ENCODE results near the gene MALRD1.

Gene MALRD1

DNA sequence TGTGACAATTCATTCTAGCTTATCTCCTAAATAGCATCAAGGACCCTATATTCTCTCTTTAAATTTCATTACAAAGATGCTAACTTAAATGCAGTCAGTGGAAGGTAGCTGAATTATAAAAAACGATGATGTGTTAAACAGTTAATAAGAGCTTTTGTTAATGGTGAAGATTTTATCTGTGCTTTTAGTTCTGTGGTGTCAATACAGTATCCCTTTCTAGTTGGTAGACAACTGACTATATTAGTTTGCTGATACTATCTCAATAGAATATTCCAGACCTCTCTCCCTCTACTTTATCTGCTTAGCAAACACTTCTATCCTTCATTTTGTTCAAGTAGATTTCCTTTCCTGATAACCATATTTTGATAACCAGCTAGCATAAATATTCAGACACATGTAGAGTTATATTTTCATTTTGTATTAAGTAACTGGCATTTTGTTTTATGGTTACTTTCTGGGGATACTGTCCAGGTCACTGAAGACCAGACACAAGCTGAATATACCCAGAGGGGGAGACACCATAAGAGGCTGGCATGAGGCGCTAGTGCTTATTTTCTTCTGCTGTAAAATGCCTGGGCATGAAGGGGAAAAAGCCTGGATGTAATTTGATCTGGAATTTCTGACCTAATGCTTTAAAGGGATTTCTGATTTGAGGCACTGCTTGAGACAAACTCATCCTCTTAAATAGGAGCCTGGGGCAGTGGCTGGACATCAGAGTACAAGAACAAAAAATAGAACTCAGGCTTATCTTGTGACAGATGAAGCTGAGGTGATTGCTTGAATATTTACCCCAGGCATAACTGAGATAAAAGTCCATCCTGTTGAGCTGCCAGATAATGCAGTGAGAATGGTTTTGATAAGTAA lies 197.5 kb downstream of the MALRD1 start:
- no peak for DNase-seq

DNA sequence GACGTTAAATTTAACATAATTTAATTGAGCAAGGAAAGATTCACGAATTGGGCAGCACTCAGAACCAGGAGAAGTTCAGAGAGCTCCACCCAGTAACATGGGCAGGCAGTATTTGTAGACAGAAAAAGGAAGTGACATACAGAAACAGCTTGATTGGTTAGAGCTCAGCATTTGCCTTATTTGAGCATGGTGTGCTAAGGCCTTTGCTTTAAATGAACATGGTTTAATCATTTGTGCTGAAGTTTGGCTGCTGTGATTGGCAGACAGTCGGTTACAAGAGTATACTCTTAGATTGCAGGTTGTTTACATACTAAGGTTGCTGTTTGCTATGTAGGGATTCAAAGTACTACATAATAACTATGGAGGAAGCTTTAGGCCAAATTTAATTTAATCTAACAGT lies 199.2 kb downstream of the MALRD1 start:
- no peak for DNase-seq

- no peak for DNase-seq
These were observed 201.9 kb downstream of the MALRD1 start for GRCh38 chr10:19250546-19250945.

GRCh38 chr10:19252531-19252930 lies 203.9 kb downstream of the MALRD1 start:
- no peak for DNase-seq

DNA sequence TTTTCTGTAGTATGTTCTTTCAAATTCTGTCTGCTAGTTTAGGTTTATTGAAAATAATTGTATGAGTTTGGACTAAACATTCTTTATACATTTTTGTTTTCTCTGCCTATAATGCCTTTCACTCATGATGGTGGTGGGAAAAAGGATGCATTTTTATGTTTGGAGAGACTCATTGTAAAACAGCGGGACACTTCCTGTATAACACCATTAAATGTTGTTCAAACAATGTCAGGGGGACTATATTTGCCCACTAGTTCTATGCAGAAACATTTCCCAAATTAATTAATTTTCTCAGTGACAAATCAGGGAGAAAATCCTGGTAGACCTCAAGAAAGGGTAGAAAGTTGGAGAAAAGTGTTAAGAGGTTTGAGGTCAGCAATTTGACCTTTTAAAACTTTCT lies 207.7 kb downstream of the MALRD1 start:
- DNase-seq, result no peak

- DNase-seq, result no peak
These were observed 214.7 kb downstream of the MALRD1 start for GRCh38 chr10:19263262-19263661.

- DNase-seq, result no peak
These were observed 234.7 kb downstream of the MALRD1 start for GRCh38 chr10:19283285-19283684.

DNA sequence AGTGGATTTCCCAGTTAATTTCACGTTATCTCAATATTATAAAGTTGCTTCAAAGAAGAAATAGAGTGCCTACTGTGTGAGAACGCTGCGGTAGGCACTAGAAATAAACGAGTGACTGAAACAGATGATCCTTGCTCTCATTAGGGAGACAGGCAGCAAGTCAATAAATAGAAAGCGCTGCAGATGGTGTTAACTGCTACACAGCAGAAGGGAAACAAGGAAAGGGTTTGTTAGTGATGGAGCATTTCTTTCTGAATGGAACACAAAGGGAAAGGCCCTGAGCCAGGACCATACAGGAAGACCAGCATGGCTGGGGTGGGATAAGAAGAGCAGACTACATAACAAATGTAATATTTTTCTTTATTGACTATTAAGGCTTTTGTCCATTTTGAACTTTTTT lies 235.2 kb downstream of the MALRD1 start:
- no peak for DNase-seq

DNA sequence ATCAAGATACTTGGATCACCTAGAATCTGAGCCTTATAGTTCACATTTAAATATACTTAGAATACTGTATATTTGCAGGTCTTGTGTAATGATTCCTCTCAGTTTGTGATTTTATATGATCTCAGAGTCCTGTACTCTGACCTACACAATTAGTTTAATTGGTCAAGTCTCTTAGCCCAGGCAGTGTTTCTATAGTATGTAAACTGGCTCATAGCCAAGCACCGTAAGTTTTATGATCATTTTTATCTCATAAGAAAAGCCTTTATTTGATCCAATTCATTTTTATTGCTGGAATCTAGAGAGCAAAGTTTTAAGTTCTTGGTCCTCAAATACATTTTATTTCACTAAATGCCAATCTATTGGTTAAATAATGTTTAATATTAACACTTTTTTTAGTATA lies 242.2 kb downstream of the MALRD1 start:
- DNase-seq, result no peak

DNA sequence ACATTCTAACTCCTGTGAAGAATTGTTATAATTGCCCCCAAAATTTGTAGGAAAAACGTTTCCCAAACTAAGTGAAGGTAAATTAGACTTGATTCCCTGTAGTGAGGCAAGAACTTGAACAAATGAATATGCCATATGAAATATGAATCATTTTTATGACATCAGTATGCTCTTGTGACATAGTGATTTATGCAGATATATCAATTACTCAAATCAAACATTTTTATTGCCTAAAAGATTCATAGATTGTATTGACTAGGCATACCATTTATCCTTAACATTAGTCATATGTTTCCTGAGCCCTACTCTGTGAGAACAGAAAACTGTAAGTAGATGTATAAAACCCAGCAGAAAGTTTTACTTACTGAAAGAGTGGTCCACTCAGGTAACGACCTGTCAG lies 245.6 kb downstream of the MALRD1 start:
- DNase-seq, result no peak

DNA sequence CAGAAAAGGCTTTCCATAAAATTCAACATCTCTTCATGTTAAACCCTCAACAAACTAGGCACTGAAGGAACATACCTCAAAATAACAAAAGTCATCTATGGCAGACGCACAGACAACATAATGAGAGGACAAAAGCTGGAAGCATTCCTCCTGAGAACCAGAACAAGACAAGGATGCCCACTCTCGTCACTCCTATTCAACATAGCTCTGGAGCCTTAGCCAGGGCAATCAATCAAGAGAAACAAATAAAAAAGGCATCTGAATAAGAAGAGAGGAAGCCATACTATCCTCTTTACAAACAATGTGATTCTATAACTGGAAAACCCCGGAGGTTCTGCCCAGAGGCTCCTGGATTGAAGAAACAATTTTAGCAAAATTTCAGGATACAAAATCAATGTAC lies 251.0 kb downstream of the MALRD1 start:
- no peak for DNase-seq

DNA sequence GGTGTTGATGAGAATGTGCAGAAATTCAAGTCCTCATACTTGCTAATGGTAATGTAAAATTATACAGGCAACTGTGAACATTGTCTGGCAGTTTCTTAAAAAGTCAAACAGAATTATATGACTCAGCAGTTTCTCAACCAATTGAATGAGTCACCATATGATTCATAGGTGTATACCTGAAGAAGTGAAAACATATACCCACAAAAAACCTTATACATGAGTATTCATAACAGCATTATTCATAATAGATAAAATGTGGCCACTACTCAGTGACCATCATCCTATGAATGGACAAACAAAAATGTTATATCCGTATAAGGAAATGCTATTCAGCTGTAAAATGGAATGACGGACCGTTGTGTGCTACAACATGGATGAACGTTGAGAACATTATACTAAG lies 253.5 kb downstream of the MALRD1 start:
- no peak for DNase-seq

- no peak for DNase-seq
These were observed 261.5 kb downstream of the MALRD1 start for GRCh38 chr10:19310066-19310465.

DNA sequence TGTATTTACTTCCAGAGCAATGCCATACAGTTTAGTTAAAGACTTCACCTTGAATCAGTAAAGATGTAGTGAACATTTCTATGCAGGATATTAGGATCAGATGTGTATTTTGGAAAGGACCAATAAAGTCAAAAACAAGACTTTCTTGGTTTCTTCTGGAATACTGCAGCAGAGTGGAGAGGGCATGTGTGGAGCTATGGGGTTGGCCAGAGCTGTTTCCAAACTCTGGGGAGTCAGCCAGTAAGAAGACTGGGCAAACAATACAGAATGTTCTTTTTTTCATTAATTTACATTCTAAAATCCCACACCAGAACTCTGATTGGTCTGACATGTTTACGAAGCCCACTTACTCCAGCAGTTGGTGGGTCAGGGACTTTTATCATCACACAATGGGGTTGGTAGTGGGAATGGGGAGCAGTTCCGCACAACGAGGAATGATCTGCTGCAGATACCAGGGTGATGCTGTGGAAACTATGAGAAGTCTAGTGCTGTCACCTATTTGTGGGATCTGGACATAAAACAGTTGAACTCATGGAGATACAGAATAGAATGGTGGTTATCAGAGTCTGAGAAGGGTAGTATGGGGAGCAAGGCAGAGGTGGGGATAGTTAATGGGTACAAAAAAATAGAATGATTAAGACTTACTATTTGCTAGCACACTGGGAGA lies 267.7 kb downstream of the MALRD1 start:
- DNase-seq, result no peak

DNA sequence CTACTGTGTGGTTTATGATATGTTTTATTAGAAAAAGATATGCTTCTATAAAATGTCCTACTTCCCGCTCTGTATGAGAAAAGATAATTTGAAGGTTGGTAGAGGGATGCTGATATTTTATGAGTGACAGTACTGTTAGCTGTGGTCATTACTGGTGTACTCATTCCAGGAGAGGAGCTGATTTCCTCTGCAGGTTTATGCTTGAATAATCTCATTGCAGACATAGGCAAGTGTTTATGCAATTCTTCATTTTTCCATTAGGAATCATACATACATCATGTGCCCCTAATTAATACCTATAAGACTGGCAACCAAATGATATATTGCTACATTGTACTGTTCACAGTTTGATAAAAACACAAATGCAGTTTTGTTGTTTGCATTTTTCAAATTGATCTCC lies 269.4 kb downstream of the MALRD1 start:
- no peak for DNase-seq

GRCh38 chr10:19325581-19325980 lies 277.0 kb downstream of the MALRD1 start:
- no peak for DNase-seq

DNA sequence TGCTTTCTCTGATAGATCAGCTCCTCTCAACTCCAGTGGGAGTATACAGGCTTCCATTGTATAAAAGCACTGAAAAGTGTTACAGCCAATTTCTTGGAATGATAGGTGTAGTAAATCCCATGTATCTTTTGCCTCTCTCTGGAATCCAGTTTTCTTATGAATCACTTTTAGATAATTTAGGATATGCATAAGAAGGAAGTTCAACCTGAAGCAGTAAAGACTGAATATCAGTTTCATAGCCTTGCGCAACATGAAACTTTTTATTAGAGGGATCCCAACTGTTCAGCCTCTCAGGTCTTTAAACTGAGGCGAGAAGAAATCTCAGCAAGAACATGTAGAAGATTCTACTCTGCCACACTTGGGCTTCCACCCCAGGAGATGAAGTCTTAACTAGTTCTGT lies 280.0 kb downstream of the MALRD1 start:
- DNase-seq, result no peak

- no peak for DNase-seq
These were observed 280.9 kb downstream of the MALRD1 start for GRCh38 chr10:19329475-19329874.

DNA sequence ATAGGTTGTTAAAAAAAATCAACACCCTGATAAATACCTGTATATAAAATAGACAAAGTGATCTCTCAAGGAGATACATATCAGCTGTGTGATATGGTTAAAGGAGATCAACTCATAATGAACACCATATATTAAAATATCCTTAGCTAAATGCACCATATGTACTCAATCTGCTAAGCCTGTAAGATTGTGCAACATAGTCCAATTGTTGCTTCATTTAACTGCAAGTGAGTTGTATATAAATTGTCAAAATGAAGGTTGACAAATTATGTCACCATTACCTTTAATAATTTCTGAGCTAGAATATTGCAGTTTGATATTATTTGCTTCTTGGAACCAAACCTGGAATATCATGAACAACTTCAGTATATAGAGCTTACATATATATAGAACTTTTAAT lies 283.7 kb downstream of the MALRD1 start:
- DNase-seq, result no peak

- DNase-seq, result no peak
These were observed 285.0 kb downstream of the MALRD1 start for GRCh38 chr10:19333631-19334030.

DNA sequence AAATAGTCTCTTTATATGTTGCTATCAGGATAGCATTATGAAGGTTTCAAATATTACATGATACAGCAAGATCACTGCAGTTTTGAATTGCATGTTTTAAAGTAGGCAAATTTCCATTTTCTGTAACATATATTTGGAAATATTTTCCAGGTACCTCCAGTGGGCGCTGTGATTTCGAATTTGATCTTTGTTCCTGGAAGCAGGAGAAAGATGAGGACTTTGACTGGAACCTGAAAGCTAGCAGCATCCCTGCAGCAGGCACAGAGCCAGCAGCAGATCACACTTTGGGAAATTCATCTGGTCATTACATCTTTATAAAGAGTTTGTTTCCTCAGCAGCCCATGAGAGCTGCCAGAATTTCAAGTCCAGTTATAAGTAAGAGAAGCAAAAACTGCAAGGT lies 299.0 kb downstream of the MALRD1 start:
- DNase-seq, result no peak

GRCh38 chr10:19367176-19367575 lies 318.6 kb downstream of the MALRD1 start:
- DNase-seq, result no peak

DNA sequence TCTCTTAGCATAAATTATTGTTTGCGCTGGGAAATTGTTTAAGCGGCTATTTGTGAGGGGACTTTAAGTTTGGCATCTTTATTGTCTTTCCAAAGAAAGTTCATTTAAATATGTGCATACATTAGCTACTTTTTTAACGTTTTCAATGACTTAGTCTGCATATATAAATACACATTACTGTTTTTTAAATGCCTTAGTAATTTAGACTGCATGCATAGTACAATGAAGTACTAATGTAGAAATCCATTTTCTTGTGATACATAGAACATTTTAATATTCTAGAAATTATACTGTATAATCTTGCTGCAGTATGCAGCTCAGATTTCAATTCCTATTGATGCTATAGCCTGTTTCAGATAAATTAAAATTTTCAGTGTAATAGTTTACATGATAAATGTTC lies 325.4 kb downstream of the MALRD1 start:
- no peak for DNase-seq

DNA sequence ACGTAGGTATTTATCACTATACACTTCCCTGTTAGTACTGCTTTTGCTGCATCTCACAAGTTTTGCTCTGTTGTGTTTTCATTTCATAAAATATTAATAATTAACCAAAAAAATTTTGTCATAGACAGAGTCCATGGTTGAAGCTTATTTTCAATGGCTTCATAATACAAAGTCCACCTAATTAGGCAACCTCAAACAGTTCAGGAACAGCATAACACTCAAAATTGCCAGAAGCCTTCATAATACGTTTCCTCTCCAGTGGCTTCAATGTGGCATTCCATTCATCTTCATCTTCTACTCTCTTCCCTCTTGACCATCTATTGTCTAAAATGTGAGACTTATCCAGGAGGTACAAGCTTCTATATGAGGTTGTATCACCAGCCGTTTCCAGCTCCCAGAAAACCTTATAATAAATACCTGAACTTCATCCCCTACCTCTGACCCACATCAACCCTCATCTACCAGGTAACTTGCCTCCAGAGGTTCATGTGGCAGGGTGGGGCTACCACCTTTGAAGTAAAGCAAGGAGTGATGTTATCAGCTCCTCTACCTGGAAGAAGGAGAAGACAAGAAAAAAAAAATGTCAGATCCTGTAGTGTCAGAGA lies 337.3 kb downstream of the MALRD1 start:
- DNase-seq, result no peak
